DMS79 (cell line): ENCODE data around the gene TMCC1.
A peak's percentile ranks its signal among the peaks of the same experiment; 100 is the strongest.
"Not testable (repeated sequence)": the region's sequence is repeated elsewhere in the genome, so short reads cannot be mapped to it uniquely, and the experiment has no call there.

Experiments
- DNase-seq: peaks from one replicate; lab custom pipeline; 2025; lab: John Stamatoyannopoulos, UW

TMCC1 gene

DNA sequence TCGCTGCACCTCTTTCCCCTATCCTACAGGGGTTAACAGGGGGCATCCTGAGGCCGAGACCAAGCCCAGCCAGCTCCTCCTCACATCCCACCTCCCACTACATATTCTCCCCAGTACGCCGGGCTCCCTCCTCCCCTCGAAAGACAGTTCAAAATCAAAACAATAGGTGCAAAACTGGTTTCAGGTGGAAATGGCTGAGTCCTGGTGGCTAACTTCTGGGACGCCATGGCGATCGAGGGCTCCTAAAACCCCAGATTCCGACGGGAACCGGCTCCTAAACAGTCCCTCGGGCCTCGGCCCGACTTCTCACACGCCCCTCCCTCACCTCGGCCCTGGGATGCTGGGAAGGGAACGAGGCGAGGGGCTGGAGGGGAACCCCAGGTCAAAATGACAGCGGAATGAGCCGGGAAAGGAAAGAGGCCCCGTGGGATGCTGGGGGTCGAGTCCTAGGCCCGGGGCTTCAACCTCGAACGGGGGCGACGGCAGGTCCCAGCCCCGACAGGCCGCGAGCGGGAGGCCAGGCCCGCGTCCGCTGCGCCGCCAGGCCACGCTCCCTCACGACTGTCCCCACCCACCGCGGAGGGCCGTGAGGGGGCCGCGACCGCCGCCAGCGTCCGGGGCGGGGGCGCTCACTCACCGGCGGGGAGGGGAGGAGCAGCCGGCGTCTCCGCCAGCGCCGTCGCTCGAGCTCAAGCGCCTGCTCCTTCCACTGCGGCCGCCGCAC, 492 bp downstream of the TMCC1 start:
- DNase-seq: peak; percentile 35

DNA sequence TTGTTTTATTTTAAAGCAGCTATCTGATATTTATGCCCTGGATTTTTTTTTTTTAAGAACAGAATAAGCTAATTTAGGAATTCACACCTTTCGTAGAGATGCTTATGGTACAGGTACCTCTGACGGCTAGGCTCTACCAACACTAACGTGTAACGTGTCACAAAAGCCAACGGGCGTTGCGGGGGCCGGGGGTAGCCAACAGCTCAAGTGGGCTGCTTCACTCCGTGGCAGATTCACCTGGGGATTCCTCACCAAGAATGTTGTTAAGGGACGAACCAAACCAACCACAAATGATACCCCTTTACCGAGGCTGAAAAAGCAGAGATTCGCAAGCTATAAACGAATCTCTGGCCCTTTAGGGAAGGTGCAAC, 1.0 kb downstream of the TMCC1 start:
- no peak for DNase-seq

DNA sequence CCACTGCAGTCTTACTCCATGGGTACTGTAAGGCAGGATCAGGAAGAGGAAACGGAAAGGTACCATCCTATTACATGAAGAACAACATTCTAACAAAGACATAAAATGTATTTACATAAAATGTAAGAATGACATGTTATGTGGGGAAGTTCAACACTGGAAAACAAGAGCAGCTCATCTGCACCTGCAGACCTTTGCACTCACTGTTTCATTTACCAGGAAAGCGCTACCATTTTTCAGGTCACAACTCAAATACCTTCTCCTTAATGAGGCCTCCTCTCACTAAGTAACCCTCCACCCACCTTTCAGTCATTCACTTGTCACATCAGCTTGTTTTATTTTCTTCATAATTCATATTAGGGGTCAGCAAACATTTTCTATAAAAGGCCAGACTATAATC, 2.6 kb downstream of the TMCC1 start:
- no peak for DNase-seq

DNA sequence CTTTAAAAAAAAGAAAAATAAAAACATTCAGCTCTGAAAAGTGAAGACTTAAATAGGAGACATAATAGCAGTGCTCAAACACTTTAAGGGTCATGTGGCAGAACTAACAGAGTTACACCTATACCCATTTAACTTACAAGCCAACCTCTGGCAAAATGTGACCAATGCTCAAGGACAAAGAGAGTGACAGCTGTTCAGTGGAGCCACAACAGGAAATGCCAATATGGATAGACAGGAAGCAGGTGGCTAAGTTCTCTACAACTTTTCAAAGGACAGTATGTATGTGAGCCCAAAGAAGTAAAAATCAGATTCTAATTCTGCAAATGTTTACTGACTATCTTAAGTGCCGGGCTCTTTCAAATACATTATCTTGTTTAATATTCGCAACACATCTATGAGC, 3.4 kb downstream of the TMCC1 start:
- DNase-seq: no peak

DNA sequence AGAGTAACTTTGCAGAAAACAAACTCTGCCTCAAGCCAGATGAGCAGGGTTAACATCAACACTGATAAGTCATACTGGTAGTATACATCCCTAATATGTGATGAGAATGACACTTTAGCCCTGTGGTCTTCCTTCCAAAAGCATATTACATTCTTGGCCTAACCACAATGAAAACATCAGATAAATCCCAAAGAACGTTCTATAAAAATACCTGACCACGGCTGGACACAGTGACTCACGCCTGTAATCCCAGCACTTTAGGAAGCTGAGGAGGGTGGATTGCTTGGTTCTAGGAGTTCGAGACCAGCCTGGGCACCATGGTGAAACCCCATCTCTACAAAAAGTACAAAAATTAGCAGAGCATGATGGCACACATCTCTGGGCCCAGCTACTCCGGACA, 4.7 kb downstream of the TMCC1 start:
- no peak for DNase-seq

DNA sequence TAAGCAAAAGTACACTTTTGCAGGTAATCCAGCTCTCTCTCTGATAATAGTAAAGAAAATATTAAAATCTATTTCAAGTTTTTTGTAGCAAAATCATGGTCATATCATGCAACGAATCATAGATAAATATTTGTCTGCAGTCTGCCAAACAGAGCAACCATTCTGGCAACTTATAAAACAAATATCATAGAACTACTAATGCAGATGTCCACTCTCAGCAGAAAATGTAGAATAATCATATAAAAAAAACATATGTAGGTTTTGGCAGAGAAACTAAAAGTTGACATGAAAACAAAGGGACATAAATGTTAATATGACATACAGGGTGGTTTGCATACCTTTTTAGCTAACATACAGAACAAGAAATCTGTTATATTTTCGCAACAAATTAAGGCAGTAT, 12.2 kb downstream of the TMCC1 start:
- no peak for DNase-seq

DNA sequence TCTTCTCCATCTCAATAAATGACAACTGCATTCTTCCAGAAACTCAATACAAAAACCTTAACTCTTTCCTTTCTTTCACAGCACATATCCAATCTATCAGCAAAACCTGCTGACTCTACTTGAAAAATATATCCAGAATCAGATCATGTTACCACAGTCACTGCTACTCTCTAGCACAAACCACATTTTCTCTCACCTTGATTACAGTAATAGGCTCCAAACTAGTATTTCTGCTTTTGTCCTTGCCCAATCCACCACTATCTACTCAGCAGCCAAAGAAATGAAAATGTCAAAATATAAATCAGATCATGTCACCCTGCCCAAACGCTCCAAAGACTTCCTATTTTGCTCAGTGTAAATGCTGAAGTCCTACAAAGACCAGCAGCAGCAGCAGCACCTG, 15.2 kb downstream of the TMCC1 start:
- no peak for DNase-seq

DNA sequence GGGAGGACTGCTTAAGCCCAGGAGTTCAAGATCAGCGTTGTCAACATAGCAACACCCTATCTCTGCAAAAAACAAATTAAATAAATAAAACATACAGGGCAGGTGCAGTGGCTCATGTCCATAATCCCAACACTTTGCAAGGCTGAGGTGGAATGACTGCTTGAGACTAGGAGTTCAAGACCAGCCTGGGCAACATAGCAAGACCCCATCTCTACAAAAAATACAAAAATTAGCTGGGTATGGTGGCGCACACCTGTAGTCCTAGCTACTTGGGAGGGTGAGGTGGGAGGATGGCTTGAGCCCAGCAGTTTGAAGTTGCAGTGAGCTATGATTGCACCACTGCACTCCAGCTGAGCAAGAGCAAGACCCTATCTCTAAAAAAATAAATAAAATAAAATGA, 19.0 kb downstream of the TMCC1 start:
- not testable (repeated sequence) for DNase-seq

DNA sequence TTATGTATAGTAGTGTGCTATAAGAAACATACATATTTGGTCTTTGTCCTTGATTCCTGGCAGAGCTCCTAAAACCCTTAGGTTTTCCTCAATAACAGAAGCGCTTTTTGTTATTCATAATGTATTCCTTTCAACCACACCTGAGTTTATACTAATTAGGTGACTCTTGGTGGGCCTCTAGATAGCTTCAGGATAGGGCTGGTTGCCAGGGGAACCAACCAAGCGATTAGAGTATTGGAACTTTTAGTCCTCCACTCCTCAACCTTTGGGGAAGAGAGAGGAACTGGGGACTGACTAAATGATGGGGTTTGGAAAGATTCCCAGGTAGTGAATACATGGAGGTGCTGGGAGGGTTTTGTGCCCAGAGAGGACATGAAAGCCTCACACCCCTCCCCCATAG, 24.6 kb downstream of the TMCC1 start:
- DNase-seq: no peak

DNA sequence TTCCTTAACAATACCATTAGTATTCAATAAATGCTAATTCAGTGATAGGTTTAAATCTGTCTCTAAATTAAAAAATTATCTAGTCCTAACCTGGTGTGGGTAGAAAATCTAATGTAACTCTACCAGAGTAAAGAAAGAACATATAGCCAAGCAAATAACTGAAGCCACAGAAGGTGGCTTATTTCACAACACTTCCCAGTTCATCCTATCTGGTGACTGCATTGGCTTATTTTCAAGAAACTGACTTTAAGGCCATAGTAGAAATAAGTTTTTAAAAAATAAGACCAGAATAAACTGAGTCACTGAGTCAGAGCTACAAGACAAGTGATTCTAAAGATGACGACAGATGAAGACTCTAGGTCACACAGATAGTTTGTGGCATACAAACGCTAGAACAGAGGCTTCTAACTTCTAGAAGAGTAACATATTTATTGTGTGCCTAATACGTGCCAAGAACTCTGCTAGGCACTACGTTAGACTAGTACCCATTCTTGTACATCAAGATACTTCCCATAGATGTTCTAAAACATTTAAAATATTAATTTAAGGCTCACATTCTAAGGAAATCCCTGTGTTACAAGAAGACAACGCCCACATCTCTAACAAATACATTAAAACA, 25.9 kb downstream of the TMCC1 start:
- no peak for DNase-seq

DNA sequence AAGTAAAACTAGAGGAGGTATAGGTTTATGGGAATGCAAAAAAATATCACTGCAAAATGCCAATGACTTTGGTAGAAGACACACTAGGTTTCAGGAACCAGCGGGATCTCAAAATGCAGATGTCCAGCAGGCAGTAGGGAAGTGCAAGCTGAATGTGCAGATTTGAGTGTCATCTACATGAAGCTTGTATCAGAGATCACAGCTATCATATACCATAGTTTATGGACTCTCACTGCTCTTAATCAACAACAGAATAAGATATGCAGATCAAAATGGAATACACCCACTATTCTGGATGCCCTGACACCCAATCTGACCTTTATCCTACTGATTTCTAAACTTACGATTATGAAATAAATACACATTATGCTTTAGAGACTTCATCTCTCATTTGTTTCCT, 27.7 kb downstream of the TMCC1 start:
- no peak for DNase-seq

DNA sequence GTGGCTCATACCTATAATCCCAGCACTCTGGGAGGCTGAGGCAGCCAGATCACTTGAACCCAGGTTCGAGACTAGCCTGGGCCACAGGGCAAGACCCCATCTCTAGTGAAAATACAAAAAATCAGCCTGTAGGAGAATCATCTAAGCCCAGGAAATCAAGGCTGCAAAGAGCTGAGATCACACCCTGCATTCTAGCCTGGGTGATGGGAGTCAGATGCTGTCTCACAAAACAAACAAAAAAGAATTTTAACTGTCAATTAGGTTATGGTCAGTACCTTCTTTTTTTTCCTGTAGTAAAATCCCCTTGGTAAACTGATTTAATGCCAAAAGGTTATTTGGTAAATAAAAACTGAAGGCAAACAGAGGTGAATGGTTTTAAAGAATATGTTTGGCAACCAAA, 29.0 kb downstream of the TMCC1 start:
- no peak for DNase-seq

DNA sequence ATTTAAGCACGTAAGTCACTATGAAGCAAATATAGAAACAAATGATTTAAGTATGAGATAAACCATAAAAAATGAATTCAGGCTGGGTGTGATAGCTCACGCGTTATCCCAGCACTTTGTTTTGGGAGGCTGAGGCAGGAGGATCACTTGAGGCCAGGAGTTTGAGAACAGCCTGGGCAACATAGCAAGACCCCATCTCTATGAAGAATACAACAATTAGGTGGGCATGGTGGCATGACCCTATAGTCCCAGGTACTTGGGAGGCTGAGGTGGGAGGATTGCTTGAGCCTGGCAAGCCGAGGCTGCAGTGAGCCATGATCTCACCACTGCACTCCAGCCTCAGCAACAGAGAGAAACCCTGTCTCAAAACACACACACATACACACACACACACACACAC, 34.2 kb downstream of the TMCC1 start:
- DNase-seq: no peak

DNA sequence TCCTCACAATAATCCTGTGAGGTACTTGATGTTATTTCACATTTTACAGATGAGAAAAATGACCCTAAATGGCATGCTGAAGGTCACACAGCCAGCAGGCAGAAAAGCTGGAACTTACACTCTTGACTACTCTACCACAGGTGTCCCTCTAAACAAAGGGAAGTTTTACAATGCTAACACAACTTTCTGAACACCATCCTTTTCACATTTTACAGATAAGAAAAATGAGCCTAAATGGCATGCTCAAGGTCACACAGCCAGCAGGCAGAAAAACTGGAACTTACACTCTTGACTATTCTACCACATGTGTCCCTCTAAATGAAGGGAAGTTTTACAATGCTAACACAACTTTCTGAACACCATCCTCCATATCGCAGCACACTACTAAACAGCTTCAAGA, 35.6 kb downstream of the TMCC1 start:
- DNase-seq: no peak

DNA sequence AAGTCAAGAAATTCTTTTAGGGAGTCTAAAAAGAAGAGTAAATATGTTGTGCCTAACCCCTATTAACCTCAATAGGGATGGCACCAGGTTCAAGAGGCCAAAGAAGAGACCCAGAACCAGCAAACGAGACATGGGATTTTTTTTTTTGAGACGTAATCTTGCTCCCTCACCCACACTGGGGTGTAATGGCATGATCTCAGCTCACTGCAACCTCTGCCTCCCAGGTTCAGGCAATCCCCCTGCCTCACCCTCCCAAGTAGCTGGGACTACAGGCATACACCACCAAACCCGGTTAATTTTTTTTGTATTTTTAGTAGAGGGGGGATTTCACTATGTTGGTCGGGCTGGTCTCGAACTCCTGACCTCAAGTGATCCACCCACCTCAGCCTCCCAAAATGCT, 36.7 kb downstream of the TMCC1 start:
- not testable (repeated sequence) for DNase-seq

DNA sequence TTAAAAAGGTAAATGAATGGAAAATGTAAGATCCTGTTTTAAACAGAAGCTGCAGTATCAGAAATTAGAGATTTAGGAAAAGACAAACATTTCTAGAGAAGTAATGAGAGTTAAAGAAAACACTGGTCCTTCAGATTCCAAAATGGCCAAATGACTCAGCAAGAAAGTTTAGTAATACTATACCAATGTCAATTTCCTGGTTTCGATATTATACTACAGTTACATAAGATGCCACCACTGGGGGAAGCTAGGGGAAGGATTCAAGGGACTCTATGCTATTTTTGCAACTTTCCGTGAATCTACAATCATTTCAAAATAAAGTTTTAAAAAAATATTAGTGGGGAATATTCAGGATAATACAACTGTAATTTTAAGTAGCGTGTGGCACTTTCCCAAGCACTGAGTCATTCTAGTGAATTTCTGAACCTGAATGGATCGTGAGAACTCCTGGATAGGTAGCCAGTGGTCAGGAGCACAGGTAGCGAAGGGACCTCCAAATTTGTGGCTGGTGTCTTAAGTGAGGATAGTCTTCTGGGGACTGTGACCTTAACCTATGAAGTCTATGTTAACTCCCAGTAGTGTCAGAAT, 37.6 kb downstream of the TMCC1 start:
- no peak for DNase-seq

DNA sequence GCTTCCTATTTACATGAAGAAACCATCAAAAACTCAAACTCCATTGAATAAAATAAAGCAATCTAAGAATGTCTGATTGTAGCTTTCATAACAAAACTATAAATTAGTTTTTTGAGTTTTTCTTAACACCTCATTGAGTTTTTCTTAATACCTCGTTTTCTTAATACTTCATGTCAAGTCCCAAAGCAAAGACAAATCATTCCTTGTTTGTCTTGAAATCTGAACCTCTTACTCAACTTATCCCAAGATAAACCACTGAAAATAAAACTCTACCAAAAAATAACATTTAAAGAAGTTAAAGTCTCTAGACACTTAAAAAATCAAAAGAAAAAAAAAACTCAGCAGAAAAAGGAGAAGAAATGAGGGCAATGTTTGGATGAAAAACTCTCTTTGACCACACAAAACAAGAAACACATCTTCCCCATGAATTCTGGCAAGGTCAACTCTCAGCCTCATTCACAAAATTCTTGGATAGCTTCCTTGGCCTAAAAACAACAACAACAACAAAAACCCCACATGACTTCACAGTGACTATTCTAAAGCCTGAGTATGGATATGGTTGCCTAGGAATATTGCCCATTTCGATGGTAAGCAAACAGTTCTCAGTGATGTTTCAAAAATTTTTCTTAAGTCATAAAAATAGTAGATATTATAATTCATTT, 38.2 kb downstream of the TMCC1 start:
- DNase-seq: no peak

DNA sequence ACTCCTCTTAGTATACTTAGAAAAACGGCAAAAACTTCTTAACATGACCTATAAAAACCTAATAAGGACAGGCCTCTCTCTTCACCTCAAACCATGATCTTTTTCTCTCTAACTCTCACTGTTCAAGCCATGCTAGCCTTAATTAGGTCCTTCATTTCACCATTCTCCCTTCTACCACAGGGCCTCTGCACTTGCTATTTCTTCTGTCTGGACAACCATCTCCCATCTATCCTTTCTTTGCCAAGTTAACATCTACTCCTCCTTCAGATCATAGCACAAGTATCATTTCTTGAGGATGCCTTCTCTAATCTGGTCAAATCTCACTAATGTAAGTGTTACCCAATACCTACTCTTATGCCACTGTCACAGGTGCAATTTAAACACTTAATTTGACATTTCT, 39.1 kb downstream of the TMCC1 start:
- DNase-seq: no peak

DNA sequence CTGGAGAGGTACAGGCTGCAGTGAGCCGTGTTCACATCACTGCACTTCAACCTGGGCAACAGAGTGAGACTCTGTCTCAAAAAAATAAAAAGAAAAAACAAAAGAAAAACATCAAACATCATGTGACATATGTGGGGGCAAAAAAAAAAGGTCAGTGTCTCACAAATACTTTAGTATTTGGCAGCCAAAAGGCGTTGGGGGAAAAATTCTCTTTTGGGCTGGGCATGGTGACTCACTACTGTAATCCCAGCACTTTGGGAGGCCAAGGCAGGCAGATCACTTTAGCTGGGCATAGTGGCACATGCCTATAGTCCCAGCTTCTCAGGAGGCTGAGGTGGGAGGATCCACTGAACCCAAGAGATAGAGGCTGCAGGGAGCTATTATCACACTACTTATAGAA, 47.6 kb downstream of the TMCC1 start:
- no peak for DNase-seq

DNA sequence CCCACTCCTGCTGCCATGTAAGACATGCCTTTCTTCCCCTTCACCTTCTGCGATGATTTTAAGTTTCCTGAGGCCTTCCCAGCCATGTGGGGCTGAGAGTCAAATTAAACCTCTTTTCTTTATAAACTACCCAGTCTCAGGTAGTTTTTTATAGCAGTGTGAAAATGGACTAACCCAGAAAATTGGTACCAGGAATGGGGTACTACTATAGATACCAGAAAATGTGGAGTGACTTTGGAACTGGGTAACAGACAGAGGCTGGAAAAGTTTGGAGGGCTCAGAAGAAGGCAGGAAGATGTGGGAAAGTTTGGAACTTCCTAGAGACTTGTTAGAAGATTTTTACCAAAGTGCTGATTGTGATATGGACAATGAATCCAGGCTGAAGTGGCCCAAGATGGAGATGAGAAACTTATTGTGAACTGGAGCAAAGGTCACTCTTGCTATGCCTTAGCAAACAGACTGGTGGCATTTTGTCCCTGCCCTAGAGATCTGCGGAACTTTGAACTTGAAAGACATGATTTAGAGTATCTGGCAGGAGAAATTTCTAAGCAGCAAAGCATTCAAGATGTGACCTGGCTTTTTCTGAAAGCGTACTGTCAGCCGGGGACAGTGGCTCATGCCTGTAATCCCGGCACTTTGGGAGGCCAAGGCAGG, 52.7 kb downstream of the TMCC1 start:
- DNase-seq: no peak

DNA sequence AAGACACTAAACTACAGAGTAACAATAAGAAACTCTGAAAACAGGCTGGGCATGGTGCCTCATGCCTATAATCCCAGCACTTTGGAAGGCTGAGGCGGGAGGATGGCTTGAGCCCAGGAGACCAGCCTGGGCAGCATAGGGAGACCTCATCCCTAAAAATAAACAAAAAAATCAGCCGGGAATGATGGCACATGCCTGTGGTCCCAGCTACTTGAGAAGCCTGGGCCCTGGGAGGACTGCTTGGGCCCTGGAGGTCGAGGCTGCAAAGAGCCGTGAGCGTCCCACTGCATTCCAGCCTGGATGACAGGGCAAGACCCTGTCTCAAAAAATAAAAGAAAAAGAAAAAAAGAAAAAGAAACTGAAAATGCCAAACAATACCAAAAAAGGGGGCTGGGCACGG, 55.4 kb downstream of the TMCC1 start:
- DNase-seq: no peak

DNA sequence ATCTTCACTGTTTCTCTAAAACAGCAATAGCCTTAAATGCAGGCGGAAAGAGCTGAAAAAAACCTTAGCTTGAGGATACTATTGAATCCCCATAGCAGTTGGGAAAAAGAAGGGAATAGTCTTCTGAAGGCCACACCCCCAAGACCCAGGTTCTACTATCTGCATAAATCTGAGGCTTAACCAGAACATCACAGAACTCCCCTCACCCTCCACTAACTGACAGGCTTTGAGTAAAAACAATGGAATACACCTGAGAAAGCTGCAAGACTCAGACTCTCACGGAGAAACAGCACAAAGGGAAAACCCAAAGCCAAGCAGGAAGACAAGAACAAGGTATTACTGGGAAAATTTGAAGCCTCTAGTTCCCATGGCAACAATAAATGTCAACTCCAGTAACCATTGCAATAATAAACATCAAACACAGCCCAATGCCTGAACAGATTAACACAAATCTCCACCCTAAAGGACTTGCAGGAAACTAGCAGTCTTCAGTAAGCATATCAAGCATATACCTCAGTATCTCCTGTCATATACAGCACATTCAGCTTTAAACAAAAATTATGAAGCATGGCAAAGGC, 56.4 kb downstream of the TMCC1 start:
- no peak for DNase-seq
